ENCODE data around the gene SVBP.

Gene SVBP

DNA sequence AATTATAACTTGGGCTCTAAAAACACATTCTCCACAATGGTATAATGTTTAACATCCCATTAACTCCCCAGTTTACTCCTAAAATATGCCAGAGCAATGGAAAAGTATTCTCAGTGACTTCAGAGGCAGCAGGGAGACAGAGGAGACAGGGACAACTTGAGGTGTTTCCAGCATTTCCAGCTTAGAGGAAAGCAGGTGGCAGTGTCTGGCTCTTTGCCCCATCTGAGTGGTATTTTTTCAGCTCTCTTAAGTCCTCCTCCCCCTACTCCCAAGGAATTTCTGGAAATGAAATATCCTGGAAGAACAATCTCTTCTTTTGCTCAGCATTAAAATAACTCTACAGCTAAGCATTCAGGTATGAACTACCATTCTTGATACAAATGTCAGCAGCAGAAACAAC lies 11.0 kb downstream of the SVBP start:
- DNase-seq, result no peak

DNA sequence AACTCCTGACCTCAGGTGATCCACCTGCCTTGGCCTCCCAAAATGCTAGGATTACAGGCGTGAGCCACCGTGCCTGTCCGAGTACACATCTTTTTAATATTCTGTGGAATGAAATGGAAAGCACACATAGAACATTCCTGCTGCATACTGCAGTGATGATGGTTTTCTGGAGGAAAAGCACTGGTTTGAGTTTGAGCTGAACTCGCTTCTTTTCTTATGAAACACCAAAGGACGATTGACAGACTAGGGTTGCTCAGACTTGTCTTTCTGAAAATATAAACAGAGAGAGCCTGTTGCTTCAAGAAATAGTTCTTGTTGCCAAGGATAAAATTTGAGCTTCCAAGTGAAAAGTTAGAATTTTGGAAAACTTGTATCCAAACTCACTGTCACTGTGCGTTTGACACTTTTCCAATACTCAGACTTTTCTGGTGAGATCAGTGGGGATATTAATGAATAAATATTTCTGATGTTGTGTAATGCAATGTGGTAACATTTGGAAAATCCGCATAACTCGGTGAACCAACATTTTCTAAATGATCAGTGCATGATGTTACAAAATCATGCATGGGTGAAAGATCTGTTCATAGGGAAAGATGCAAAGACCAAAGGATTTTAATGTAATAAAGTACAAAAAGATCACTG lies 15.2 kb downstream of the SVBP start:
- no peak for DNase-seq

DNA sequence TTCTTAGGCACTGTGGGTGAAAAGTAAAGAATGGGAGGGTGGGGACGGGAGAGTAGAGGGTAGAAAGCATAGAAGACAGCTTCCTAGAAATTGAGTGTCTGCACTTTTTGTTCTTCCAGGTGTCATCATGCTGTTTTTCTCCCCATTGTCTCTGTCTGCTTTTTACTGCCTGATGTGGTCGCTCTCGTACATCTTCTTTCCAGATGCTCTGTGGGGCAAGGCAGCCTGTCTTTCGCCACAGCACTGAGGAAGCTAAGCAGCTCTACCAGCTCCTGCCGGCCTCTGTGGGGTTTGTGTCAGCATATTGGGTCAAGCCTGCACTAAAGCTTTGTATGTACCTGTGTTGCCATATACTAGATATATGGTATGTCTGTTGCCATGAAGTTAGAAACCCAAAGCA lies 19.2 kb downstream of the SVBP start:
- no peak for DNase-seq

DNA sequence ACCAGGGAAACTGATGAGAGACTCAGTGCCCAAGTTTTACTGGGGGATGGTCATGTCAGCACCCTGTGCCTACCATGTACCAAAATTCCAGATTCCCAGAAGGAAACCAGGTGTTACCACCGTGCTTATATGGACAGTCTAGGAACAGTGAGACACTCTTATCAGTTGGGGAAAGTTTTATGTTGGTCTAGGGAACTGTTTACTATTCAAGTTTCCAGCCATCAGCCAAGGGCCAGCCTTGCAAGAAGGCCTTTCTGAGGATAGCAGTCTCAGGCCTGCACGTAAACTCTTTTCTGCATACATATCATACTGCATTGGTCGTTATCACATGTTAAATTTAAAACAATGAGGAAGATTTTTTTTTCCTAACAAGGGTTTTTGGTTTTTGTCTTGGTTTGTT lies 19.8 kb downstream of the SVBP start:
- DNase-seq, result no peak

DNA sequence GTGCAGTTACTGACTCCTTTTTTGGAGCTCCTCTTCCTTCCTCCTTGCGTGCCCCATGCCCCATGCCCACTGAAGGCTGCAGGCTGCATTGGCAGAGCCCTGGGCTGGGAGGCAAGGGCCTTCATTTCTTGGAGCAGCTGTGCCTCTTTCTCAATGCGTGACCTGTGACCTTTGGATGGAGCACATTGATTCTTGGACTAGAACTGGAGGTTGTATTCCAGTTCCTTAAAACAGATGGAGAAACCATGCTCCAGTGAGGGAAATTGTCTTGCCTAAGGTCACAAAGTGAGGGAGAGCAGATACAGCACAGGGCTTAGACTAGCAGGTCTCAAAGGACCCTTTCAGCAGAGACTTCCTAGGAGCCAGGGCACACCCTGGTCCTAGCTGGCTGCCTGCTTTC lies 23.4 kb downstream of the SVBP start:
- no peak for DNase-seq

DNA sequence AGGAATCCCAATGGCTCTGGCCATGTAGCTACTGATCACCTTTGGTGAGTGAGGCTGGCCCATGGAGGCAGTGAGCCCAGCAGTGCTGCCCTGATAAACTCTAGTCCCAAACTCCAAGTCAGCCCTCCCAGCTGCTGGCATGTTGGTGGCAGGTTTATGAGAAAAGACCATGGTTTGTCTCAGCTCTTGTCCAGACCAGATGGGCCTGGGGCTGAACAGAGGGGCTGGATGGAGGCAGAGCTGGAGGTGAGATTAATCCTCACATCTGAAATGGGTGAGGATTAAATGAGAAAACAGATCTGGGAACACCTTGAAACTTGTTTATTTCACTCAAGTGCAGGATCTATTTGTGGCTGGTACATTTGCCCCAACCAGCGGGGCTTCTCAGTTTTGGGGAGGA lies 29.2 kb downstream of the SVBP start:
- DNase-seq, result no peak

DNA sequence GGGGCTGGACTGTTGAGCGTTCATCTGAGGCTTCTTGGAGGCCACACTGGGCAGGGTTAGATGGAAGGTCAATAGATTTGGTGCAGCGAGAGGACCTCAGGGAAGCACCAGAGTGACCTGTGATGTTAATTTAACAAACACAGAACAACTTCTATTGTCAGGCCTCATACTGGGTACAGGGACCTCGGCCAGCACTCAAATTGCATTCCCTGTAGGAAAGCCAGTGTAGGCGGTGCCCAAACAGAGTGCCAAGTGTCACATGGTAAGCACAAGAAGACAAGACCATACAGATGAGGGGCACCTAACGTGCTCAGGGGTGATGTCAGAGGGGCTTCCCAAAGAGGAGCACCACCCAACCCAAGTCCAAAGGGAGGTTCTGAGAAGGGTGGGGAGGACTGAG lies 31.1 kb downstream of the SVBP start:
- DNase-seq, result no peak

DNA sequence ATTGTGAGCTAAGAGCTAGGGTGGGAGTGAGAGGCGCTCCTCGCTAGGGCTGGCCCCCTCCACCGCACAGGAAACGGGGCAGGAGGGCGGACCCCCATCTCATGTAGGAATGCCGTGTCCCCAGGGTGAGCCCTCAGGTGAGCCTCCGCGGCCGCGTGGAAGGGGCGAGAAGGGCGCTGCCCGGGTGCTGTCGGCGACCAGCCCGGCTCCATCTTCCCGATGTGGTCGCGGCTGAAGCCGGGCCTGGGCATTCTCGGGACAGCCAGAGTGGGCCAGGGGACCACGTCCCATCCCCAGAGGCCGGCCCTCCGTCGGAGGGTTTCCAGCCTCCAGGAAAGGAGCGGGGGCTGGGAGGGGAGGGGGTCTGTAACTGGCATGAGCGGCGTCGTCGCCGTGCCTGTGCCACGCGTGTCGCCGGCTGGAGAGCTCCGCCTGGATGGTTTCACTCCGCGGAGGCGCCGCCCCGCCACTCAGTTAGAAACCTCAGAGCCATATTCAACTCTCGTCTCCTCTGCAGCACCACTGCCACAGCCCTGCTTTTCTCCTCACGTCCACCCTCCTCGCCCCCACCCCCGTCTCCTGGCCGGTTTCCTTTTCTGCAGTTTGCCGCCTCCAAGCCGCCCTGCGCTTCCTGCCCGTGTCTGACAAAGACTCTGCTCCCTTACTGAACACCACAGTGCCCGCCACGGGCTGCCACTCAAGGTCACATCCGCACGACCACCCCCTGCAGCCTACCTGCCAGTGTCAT lies 32.1 kb downstream of the SVBP start, which contains the start of gene TMEM269:
Gene TMEM269, plus strand, starts transcription at position 46 of the 748 bp plus-strand sequence. CDS start 4,903 bp downstream, outside the sequence.
- DNase-seq, result peak in 24 of 58 donors; percentile 7 to 75 (median 17)

DNA sequence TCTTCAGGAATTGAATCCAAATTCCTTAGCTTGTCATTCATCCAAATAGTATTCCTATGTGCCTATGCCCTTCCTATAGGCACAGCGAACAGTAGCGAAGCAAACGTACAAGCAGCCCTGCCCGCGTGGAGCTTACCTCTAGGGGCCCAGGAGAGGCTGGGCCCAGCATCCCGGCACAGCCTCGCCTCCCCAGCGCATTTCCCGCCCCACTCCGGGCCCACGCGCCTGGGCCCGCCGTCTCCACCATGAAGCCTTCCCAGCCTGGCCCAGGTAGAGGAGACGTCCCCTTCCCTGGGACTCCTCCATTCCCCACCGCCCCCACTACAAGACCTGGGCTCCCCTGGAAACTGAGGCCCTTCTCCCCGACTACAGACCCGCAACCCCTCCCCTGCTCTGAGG lies 32.7 kb downstream of the SVBP start:
- DNase-seq, result no peak

DNA sequence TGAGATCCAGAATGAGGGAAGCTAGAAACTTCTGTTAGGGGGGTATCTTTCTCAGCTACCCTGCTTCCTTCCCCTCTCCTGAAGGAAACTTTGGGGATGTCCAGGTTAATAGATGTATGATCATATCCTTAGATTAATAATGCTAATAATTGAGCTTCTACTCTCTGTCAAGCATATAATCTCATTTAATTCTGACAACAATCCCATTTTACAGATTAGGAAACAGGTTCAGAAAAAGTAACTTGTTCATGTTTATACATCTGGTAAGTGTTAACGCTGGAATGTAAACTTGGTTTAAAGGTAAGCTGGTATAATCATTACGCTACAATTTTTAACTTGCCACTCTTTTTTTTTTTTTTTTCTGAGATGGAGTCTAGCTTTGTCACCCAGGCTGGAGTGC lies 34.1 kb downstream of the SVBP start:
- DNase-seq, result no peak

DNA sequence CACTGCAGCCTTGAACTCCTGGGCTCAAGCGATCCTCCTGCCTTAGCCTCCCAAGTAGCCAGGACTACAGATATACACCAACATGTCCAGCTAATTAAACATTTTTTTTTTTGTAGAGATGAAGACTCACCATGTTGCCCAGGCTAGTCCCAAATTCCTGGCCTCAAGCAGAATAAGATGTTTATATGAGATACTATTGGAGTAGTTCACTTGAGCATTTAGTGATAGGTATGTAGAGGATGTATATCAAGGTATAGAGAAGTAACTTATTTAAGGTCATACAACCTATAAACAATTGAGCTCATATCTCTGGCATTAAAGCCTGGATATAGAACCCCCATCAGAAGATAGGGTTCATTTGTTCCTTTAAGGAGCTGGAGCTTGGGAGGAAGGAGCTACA lies 37.0 kb downstream of the SVBP start:
- no peak for DNase-seq

DNA sequence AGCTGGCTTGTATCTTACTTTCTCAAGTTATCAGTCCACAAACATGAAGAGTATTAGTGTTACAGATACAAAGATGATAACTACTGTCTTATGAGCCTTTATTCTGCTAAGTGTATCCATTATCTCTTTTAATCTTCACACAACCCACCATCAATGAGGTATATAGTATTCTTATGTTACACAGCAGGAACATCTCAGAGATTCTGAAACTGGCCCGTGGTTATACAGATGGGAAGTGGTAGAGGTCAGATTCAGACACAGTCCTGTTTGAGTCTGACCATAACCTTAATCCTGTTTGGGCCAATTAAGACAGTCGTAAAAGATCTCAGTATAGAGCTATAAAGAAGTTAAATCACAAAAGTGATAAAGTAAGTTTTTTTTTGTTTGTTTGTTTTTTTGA lies 37.5 kb downstream of the SVBP start:
- DNase-seq, result no peak

DNA sequence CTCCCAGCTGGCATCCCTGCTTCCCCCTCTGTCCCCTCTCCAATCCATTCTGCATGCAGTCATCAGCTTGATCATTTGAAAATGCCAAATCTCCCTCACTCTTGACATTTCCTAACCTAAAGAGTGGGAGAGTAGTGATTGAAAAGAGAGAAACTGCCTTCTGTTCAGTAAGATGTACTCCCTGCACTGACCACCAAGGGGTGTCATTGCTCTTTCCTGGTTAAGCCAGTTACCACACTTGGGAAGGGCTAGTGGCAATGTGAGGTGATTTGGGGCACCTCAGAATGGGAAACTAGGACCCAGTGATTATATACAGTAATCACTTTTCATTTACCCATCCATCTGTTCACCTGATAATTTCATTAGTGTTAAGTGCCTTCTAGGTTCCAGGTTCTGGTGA lies 39.3 kb downstream of the SVBP start:
- DNase-seq, result peak in 10 of 58 donors; percentile 3 to 48 (median 26)

DNA sequence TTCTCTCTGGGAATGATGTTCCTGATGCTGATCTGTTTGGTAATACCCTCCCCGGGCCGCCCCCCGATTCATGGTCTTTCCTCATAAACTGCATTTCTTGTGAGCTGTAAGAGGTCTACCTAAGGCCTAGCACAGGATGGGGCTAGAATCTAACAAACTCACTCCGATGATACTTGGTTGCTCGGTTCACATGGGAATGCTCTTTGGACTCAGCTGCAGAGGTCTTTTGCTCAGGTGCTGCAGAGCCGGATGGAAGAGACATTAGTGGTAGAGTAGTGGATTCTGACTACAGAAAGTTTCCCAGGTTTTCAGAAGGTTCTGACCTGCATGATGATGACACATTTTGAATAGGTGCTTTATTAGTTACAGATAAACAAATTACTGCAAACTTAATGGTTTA lies 40.7 kb downstream of the SVBP start:
- no peak for DNase-seq

DNA sequence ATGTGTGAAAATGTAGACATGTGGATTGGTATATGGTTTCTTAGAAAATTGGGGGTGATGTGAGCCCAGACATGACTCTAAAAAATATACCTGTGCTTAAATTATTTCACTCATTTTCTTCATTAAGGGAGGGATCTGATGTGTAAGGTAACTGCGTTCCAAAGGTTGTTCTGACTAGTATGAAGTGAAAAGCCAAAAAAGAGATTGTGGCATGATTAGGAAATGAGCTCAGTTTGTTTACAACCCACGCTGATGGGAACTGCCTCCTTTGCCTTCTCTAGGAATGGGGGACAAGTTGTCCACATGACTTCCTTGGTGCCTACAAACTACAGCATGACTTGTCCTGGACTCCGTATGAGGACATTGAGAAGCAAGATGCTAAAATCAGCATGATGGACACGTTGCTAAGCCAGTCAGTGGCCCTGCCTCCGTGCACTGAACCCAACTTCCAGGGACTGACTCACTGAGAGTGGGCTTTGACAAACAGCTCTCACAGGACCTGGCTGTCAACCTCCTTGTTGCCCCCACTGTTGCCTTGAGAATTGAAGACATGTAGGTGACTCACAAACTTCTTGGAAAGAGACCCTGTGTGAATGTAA lies 42.2 kb downstream of the SVBP start:
- DNase-seq, result peak in 1 of 58 donors; percentile 6

DNA sequence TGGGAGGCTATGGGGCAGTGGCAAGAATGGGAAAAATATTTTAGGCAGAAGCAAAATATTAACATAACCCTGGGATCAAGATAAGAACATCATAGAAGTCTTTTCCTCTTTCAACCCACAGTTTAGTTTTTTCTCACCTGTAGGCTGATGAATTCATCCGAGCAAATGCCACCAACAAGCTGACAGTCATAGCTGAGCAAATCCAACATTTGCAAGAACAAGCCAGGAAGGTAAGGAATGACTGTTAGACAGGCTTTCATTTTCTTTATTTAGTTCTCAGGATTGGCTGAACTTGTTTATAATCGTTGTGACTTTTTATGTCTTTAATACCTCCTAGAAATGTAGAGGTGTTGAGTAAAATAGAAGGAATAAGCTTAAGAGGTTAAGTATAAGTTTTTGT lies 43.8 kb downstream of the SVBP start:
- no peak for DNase-seq

DNA sequence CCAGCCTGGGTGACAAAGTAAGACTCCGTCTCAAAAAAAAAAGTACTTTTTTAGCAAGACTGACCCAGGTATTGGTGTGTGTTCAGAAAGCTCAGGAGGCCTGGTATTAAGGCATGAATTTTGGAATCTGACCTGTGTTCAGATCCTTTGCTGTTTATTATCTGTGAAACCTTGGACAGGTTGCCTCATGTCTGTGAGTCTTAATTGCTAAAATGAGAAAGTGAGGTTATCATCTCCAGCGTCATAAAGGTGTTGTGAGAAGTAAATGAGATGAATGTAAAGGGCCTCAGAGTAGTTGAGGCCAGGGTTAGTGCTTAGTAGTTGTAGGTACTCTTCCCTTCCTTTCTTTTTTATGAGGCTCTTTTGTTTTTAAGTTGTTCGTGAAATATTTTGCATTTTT lies 47.4 kb downstream of the SVBP start:
- DNase-seq, result no peak

DNA sequence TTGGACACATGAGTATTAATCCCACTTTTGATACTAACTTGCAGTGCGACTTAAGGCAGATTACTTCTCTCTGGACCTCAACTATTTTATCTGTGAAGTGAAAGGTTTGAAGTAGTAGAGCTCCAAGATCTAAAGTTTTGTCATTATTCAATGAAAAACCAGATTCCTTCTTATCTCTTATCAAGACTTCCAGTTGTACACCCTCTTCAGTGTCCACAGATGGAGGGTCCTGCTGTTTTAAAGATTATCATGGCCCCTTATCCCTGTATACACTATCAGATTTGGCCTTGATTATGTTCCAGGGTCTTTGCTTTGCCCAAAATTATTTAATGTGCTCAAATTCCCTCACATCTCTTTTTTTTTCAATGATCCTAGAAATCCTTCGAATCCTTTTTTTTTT lies 49.0 kb downstream of the SVBP start:
- DNase-seq, result no peak

DNA sequence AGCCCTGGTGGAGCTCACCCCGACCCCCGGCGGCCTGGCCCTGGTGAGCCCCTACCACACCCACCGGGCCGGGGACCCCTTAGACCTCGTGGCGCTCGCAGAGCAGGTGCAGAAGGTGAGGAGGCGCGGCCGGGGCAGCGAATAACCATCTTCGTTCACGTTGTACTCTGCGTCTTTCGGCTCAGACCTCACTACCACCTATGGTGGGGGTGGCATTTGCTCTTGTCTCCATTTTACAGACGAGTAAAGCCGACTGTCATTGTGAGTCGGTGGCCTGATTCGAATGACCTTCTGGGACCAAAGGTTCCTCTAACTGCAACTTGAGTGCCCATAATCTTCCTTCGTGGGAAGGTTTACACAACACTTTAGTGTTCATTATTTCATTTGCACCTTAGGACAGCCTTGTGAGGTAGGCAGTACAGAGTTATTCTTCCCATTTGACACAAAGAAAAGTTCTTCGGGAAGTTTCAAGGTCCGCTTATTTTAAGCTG lies 49.6 kb downstream of the SVBP start:
- peak in 3 of 58 donors; percentile 50 to 63 (median 53) for DNase-seq

DNA sequence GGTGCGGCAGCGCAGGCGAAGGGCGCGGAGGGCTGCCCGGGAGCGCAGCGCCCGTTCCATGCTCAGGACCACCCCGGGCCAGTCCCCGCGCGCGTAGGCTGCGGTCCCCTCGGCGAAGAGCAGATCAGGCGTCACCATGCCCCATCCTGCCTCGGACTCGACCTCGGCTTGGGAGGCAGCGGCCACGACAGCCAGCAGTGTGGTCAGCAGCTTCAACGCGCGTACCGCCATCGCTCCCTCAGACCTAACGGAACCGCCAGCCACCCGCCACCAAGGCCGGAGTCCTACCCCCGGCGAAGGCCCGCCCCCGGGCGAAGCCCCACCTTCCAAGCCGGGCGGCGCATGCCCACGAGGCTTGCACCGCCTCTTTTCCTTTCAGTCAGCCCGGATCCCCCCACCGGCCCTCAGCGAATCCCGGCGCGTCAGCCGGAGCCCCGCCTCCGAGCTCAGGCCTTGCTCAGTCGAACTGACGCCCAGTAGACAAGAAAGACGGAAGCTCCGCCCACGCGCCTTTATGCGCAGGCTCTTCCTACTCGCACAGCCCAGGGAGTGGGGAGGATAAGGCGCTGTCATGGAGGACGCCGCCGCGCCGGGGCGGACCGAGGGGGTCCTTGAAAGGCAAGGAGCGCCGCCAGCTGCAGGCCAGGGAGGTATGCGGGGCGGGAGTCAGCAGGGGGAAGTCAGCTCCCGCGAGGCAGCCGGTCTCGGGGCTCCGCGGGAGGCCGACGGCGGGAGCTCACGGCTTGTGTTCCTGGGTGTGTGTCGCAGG lies 50.3 kb downstream of the SVBP start, which contains the start of the genes C1orf50 and P3H1:
Gene C1orf50, plus strand, starts transcription at position 509 of the 769 bp plus-strand sequence. Its CDS starts 63 bp downstream, at position 572.
Gene P3H1, minus strand, starts transcription at position 288 of the 769 bp plus-strand sequence. Its CDS starts 57 bp downstream, at position 231.
- DNase-seq, result peak; percentile 89 to 100 (median 99)

Measured in anterior cingulate cortex (tissue), 58 donors.